ENCODE measurements around the gene PSMA7.

DNA sequence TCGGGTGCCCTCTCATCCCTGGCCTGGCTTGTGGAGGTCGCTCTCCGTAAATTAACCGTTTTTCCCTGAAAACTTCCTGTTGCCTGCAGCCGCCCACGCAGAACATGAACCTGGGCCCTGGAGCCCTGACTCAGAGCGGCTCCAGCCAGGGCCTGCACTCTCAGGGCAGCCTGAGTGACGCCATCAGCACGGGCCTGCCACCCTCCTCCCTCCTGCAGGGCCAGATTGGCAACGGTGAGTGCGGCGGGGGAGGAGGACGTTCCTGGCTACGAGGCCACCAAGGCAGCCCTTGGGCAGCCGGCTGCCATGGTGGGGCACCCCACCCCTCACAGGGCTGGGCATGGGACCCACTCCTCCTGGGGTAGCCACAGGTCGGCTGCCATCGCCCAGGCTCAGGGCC, 18.2 kb upstream of the PSMA7 start:
- TF ChIP-seq, protein P1, sequence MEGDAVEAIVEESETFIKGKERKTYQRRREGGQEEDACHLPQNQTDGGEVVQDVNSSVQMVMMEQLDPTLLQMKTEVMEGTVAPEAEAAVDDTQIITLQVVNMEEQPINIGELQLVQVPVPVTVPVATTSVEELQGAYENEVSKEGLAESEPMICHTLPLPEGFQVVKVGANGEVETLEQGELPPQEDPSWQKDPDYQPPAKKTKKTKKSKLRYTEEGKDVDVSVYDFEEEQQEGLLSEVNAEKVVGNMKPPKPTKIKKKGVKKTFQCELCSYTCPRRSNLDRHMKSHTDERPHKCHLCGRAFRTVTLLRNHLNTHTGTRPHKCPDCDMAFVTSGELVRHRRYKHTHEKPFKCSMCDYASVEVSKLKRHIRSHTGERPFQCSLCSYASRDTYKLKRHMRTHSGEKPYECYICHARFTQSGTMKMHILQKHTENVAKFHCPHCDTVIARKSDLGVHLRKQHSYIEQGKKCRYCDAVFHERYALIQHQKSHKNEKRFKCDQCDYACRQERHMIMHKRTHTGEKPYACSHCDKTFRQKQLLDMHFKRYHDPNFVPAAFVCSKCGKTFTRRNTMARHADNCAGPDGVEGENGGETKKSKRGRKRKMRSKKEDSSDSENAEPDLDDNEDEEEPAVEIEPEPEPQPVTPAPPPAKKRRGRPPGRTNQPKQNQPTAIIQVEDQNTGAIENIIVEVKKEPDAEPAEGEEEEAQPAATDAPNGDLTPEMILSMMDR (conservative IDR thresholded peaks at IDR 0.05 in 1 of 2, IDR thresholded peaks at IDR 0.05 in 1 of 2; ENCODE audit: extremely low read depth in 1 of 2, insufficient read depth in 1 of 2, low read depth in 1 of 2, low read length in 2 of 2) = no peak
- no peak for TF ChIP-seq EZH2 (IDR thresholded peaks at IDR 0.05; ENCODE audit: borderline replicate concordance, low read length)
